IPS DF 6.9 (cell line): ENCODE data around the gene EXOSC6.
"Not testable (repeated sequence)": the region's sequence is repeated elsewhere in the genome, so short reads cannot be mapped to it uniquely, and the experiment has no call there.

Experiments used
- DNase-seq: peaks from one replicate; pipeline ENCODE4 v3.0.0-alpha.2; 2013; ENCODE audit warnings: low read depth, low spot score
- H3K27ac ChIP-seq: one replicate; pipeline ENCODE4 v1.5.1; 2013; ENCODE audit warnings: low read length, control low read depth
- H3K27me3 ChIP-seq: 2 replicates; pipeline ENCODE4 v1.6.1; 2013; ENCODE audit warnings: mild to moderate bottlenecking, low read length; ENCODE audit not compliant: control insufficient read depth, insufficient read depth
- H3K36me3 ChIP-seq: 2 replicates; pipeline ENCODE4 v1.6.1; 2013; ENCODE audit warnings: low read length; ENCODE audit not compliant: control insufficient read depth, insufficient read depth
- H3K4me1 ChIP-seq: 2 replicates; pipeline ENCODE4 v1.6.1; 2013; ENCODE audit warnings: low read length; ENCODE audit not compliant: control insufficient read depth, insufficient read depth
- H3K4me3 ChIP-seq: 2 replicates; pipeline ENCODE4 v1.5.1; 2013; ENCODE audit warnings: mild to moderate bottlenecking, low read length
- H3K9me3 ChIP-seq: 2 replicates; pipeline ENCODE4 v1.6.1; 2013; ENCODE audit warnings: low read length, inconsistent platforms; ENCODE audit not compliant: control insufficient read depth, insufficient read depth
- WGBS: extraction: QIAGEN DNeasy Blood & Tissue Kit; methylation state at CpG from one replicate; pipeline ENCODE4 v1.1.7; 2013; ENCODE audit warnings: mixed read lengths, missing lambda C conversion rate; ENCODE audit not compliant: insufficient read length, insufficient coverage; 5-methylcytosine and 5-hydroxymethylcytosine counted together

Gene EXOSC6

GRCh38 chr16:70251629-70252354, at the start of gene EXOSC6:
Gene EXOSC6 (minus strand): TSS chr16:70251940. CDS start chr16:70251900, 40 bp downstream.
- H3K9me3 ChIP-seq, result no peaks in the 10 kb centered on the region
- no peaks in the 10 kb centered on the region for H3K27me3 ChIP-seq
- DNase-seq, result peak; percentile 68
- no peaks in the 10 kb centered on the region for H3K4me1 ChIP-seq
- H3K27ac ChIP-seq, result no peak within 1 kb of the TSS
- H3K4me3 ChIP-seq, result peak within 1 kb of the TSS; percentile 91
- peaks cover 39% of the 10 kb centered on the region for H3K36me3 ChIP-seq
- WGBS, result no CpG with 5 or more reads among the region's 65 CpGs

DNA sequence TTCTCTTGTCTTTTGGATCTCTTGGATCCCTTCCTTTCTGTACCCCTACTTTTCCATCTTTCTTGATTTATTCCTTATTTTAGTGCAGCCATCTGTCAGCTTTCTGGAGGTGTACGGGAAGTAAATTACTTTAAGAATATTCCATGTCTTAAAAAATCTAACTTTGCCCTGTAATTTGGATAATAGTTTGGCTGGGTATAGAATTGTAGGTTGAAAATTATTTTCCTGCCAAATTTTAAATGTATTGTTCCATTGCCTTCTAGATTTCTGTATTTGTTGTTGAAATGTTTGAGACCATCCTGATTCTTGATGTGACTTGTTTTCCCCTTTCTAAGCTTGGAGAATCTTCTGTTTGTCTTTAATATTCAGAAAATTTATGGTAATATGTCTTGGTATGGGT, 49.4 kb upstream of the EXOSC6 start:
- WGBS, result no CpG with 5 or more reads among the region's 1 CpG
- no peaks in the 10 kb centered on the region for H3K4me1 ChIP-seq
- no peak for DNase-seq
- no peaks in the 10 kb centered on the region for H3K9me3 ChIP-seq
- no peaks in the 10 kb centered on the region for H3K27me3 ChIP-seq
- no peaks in the 10 kb centered on the region for H3K36me3 ChIP-seq
- no peak overlapping the region for H3K4me3 ChIP-seq
- H3K27ac ChIP-seq, result no peak overlapping the region

DNA sequence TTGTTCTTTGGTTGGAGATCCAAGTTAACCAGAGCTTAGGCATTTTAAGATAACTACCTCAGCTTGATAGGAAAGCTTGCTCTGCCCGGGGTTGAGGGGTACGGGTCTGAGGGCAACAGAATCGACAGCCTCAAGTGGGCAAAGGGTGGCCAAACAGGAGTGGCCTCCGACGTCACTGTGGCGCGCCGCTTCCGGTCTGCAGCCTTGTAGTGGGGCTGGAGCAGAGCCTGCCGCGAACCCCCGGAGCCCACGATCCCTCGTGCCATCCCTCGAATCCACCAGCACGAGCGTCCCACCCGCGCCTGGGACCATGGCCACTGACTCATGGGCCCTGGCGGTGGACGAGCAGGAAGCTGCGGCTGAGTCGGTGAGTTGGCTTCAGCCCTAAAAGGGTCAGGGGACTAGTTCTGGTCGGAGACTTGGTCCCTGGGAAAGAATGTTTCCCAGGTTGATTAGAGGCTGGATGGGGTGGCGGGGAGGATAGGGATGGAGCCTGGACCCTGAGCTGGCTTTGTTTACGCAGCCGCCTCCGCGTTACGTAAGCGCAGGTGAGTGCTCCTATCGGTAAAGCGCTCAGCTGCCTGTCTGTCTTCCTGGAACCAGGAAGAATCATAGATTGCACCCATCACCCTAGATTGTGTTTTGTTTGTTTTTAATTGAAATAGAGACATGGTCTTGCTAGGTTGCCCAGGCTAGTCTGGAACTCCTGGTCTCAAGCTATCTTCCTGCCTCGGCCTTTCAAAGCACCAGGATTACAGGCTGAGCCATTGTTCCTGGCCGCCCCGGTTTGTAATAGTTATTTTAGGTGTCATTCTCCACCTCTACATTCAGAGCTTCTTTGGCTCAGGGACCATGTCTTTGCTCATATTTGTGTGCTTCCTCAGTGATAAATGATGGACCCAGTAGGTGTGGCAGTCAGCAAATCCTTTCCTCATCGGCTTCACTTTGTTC, 47.5 kb upstream of the EXOSC6 start, which contains the start of gene DDX19B:
Gene DDX19B, plus strand, starts transcription at position 199 of the 951 bp plus-strand sequence. Its CDS starts 112 bp downstream, at position 311.
- peak within 1 kb of the TSS; percentile 86 for H3K4me3 ChIP-seq
- no peak for DNase-seq
- no peaks in the 10 kb centered on the region for H3K36me3 ChIP-seq
- H3K27ac ChIP-seq, result no peak within 1 kb of the TSS
- H3K27me3 ChIP-seq, result no peaks in the 10 kb centered on the region
- WGBS, result no CpG with 5 or more reads among the region's 37 CpGs
- H3K9me3 ChIP-seq, result no peaks in the 10 kb centered on the region
- no peaks in the 10 kb centered on the region; the same call in 1 of the 2 replicates for H3K4me1 ChIP-seq

DNA sequence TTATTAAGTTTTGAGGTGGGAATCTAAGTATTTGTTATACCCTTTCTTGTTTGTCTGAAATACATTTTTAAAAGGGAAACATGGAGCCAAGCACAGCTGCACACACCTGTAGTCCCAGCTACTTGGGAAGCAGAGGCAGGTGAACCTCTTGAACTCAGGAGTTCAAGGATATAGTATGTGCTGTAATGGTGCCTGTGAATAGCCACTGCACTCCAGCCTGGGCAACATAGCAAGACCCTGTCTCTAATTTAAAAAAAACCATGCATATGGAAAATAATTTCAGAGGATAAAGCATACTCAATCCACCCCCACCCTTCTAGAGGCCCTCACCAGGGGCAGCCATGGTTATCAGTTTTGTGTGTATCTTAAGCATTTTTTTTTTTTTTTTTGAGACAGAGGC, 43.9 kb upstream of the EXOSC6 start:
- H3K27ac ChIP-seq, result no peak overlapping the region
- H3K4me1 ChIP-seq, result no peaks in the 10 kb centered on the region; the same call in 1 of the 2 replicates
- H3K9me3 ChIP-seq, result no peaks in the 10 kb centered on the region
- H3K4me3 ChIP-seq, result no peak overlapping the region
- DNase-seq, result no peak
- H3K36me3 ChIP-seq, result no peaks in the 10 kb centered on the region
- H3K27me3 ChIP-seq, result no peaks in the 10 kb centered on the region

GRCh38 chr16:70294385-70295025, 42.8 kb upstream of the EXOSC6 start:
- Histone ChIP-seq H3K4me1 (no peaks in the 10 kb centered on the region; the same call in 1 of the 2 replicates), H3K27ac (no peak overlapping the region), H3K4me3 (no peak overlapping the region), H3K9me3 (no peaks in the 10 kb centered on the region), H3K36me3 (no peaks in the 10 kb centered on the region), H3K27me3 (no peaks in the 10 kb centered on the region)
- WGBS, result no CpG with 5 or more reads among the region's 28 CpGs
- DNase-seq, result no peak

DNA sequence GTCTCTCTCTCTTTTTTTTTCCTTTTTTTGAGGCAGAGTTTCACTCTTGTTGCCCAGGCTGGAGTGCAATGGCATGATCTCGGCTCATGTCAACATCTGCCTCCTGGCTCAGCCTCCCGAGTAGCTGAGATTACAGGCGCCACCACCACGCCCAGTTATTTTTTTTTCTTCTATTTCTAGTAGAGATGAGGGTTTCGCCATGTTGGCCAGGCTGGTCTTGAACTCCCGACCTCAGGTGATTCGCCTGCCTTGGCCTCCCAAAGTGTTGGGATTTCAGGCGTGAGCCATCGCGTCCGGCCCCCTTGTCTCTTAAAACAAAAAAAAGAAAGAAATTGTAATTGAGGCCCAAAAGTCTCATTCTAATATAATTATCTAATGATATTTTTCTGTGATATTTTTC, 40.4 kb upstream of the EXOSC6 start:
- no CpG with 5 or more reads among the region's 11 CpGs for WGBS
- H3K27ac ChIP-seq, DNase-seq, H3K9me3 ChIP-seq, H3K27me3 ChIP-seq, H3K4me1 ChIP-seq, H3K36me3 ChIP-seq, H3K4me3 ChIP-seq: not testable (repeated sequence)

DNA sequence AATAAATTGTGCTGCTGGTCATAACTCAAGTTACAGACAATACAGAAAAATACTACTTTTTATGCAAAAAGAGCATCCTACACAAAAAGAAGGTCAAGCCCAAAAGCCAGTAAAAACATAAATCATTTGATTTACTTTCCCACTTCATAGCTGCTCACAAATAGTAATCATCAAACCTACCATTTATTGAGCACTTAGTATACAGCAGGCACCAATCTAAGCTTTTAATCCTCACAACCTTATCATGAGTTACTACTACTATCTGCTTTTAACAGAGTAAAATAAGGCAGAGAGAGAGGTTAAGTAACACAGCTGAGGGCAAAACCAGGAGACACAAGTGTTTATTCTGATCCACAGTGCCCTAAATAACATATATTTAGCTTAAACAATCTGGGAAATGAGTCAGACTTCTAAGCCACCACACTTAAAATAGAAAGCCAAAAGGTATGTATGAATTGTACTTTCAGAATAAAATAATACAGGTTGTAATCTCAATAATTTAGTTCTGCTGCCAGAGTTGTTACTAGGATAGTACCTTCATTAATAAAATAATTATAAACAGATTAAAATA, 39.3 kb upstream of the EXOSC6 start:
- H3K27me3 ChIP-seq, result no peaks in the 10 kb centered on the region
- no peaks in the 10 kb centered on the region; the same call in 1 of the 2 replicates for H3K4me1 ChIP-seq
- H3K36me3 ChIP-seq, result no peaks in the 10 kb centered on the region
- DNase-seq, result no peak
- no peaks in the 10 kb centered on the region for H3K9me3 ChIP-seq
- no peak overlapping the region for H3K27ac ChIP-seq
- H3K4me3 ChIP-seq, result no peak overlapping the region

- Histone ChIP-seq H3K36me3 (0 out of 2 replicates have a peak, but pooled peaks cover 7% of the 10 kb centered on the region), H3K9me3 (no peaks in the 10 kb centered on the region), H3K27ac (no peak within 1 kb of the TSS), H3K4me1 (no peaks in the 10 kb centered on the region; the same call in 1 of the 2 replicates), H3K27me3 (no peaks in the 10 kb centered on the region), H3K4me3 (peak within 1 kb of the TSS; percentile 78)
- DNase-seq, result peak; percentile 99
- no CpG with 5 or more reads among the region's 53 CpGs for WGBS
Measured at GRCh38 chr16:70289229-70290094, 37.7 kb upstream of the EXOSC6 start, which contains the start of gene AARS1. Gene AARS1 (minus strand): TSS chr16:70289506. CDS start chr16:70282763, 6,743 bp downstream.

DNA sequence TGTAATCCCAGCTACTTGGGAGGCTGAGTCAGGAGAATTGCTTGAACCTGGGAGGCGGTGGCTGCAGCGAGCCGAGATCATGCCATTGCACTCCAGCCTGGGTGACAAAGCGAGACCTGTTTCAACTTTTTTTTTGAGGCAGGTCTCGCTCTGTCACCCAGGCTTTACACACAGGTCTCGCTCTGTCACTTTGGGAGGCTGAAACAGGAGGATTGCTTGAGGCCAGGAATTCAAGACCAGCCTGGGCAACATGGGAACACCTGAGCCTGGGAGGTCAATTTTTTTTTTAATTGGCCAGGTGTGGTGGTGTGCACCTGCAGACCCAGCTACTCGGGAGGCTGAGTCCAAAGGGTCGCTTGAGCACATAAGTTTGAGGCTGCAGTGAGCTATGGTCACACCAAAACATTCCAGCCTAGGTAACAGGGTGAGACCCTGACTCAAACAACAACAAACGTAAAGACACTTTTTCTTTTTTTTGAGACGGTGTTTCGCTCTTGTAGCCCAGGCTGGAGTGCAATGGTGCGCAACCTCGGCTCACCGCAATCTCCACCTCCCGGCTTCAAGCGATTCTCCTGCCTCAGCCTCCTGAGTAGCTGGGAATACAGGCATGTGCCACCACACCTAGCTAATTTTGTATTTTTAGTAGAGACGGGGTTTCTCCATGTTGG, 35.7 kb upstream of the EXOSC6 start:
- not testable (repeated sequence) for DNase-seq, H3K4me1 ChIP-seq, H3K27ac ChIP-seq, H3K9me3 ChIP-seq, H3K27me3 ChIP-seq
- no CpG with 5 or more reads among the region's 17 CpGs for WGBS
- Histone ChIP-seq H3K36me3 (peaks cover 12% of the 10 kb centered on the region), H3K4me3 (0 out of 2 replicates have a peak overlapping the region, but pooled peaks have one; percentile 11)
